Limb (tissue), 2 donors: ENCODE measurements around the gene CCDC88C.

Experiments used
- DNase-seq, 2 donors: peaks; one replicate each; pipeline ENCODE4 v3.0.0-alpha.2; 2016; ENCODE audit errors: extremely low spot score in 2 of 2

The CCDC88C gene

DNA sequence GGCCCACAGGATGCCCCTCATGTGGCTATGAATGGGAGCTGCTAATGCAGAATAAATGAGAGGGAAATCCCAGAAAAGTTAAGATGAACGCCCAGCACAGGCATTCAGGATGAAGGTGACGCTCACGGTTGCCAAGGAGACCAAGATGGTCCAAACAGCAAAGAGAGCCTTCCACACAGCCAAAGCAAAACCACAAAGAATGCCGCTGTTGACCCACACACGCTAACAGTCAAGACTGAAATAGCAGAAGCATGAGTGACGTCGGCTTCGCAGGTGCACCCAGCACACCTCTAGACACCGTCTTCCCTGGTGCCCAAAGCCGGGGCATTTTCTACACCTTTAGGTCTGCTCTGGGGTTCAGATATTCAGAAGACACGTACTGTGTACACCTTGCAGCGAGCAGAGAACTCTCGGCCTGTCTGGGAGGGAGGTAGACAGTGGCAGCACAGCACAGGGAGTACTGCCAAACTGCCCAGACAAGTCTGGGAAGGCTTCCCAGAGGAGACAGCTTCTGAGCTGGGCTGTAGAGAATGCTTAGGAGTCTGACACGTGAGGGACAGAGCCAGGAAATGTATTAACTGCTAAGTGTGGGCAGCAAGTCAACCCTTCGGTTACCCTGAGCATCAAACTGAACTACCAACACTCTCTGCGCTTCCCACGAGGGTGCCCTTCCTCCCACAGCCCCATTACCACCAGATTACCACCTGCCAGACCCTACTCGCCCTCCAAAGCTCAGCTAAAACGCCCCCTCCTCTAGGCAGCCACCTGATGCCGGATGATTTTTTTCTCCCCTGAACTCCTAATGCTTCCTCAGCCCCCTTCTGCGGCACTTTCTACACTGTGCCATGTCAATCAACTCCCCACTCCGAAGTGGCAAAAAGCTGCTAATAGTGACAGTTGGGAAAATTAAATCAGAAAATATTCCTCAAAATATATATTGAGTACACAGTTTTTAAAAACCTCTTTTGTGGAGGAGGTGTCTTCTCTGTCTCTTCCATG, 50.1 kb downstream of the CCDC88C start:
- no peak for DNase-seq

DNA sequence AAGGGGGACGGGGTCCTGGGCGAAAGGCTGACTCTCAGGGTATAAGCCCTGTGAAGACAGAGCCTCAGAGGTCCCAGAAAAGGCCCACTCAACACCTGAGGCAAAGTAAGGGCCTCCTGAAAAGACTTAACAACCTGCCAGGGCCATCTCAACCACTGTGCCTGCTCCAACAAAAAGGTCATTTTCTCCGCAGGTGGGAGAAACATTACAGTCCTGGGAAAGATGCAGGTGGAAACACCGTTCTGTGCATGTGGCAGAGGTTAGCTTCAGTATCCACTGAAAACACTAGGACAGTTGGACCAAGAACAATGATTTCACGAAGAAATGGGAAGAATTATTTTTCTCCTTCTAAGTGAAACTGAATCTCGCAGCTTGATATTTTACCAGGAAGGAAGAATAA, 50.9 kb downstream of the CCDC88C start:
- no peak for DNase-seq

DNA sequence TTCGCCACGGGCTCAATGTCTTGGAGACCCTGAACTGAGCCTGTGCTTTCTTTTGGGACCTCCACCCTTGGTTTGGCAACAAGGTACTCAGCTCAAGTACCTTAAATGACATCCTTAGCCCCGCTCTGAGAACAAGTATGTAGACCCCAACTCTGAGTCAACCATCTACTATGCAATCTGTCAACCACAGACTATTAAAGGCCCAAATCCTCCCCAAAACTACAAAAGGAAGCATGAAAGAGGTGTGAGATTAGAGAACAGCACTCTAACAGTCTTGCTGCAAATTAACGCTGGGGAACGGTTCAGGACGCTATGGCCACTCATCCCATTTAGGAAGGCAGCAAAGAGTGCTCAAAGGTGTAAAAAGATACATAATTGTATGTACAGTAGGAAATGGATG, 52.1 kb downstream of the CCDC88C start:
- DNase-seq = no peak

DNA sequence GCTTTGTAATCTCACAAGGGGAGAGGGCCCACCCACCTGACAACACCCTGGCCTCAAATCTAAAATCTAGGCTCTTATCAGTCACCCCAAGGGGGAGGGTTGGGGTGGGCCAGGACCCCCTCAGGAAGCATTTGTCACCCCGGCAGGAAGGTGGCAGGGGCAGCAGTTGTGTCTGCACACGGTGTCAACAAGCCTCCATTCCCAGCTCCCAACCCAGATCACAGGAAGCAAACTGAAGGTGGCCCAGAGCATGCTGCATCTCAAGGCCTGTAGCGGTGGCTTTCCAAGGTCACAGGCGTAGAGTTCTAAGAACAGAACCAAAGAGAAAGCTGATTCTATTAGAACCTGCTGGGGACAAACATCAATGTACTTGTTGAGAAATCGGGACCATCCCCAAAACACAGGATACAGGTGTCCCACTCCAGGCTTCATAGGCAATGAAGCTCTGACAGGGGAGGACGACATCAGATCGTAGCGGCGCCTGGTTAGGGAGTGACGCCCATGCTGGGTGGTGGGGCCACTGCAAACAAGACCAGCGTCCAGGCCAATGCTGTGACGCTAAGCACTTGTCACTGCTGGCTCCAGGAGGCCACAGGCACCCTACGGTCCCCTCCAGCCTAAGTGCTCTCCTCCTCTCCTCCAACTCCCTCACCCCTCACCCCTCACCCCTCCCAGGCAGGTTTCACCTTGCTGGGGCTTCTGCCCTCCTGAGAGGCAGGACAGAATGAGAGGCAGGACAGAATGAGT, 52.9 kb downstream of the CCDC88C start:
- no peak for DNase-seq

- DNase-seq = no peak
Observed at GRCh38 chr14:91363776-91364523, 53.7 kb downstream of the CCDC88C start.

GRCh38 chr14:91361233-91361811, 56.3 kb downstream of the CCDC88C start:
- DNase-seq = no peak

DNA sequence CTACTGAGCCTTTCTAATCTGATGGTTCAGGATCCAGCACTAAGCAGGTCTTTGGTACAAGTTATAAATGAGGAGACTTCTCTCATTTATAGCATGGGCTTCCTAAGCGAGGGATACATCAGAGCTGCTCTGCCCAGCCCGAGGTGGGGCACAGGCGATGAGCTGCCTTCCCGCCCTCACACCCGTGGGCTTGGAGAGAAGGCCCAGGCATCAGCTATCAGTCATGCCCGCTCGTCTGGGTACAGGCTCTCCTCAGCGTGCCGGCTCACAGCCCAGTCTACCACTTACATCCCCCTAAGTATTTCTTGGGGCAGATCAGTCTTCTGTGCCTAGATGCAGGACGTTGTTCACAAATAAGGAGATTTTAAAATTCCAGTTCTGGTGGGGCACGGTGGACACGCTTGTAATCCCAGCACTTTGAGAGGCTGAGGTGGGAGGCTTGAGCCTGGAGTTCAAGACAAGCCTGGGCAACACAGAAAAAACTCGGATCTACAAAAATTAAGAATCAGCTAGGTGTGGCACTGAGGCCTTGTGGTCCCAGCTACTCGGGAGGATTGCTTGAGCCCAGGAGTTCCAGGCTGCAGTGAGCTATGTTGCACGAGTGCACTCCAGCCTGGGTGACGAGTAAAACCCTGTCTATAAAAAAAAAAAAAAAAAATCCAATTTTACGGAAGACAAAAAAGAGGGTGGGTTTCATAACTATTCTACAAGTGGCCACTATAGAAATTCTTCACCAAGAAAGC, 57.0 kb downstream of the CCDC88C start:
- DNase-seq = no peak

GRCh38 chr14:91358654-91359220, 58.9 kb downstream of the CCDC88C start:
- DNase-seq = no peak

DNA sequence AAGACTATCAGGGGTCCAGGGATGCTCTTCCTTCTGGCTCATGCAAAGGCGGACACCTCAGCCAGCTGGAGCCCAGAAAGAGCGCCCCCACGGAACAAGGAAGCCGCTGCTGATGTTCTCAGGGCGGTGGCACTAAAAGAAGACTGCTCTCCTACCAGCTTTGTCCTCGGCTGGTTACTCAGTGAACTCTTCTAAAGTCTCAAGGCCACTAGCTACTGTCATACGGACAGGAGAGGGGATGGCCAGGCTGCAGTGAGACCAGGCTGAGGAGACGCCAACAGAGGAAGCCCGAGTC, 59.6 kb downstream of the CCDC88C start:
- DNase-seq = no peak

DNA sequence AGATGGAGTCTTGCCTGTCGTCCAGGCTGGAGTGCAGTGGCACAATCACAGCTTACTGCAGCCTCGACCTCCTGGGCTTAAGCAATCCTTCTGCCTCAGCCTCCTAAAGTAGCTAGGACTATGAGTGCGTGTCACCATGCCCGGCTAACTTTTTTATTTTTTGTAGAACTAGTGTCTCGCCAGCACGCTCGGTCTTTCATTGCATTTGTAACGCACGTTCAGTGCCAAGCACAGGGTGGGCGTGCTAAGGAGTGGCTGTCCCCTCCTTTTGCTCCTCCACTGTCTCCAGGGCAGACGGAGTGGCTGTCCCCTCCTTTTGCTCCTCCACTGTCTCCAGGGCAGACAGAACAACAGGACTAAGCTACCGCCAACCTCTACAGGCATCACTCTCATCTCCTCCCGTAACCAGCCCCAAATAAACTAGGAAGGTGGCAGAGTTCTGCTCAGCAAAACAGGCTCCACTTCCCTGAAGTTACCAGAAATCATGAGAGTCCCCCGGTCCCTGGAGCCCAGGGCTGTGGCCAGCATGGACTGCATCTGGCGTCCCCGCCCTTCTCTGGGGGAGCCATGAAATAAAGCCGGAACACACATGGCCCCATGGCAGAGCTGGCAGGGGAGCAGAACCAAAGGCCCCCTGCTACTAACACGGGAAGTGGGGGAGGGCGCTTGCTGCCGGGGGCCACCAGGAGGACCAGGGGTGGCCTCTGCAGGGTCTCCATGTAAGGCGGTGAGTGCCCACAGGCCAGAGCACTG, 60.2 kb downstream of the CCDC88C start:
- no peak for DNase-seq

DNA sequence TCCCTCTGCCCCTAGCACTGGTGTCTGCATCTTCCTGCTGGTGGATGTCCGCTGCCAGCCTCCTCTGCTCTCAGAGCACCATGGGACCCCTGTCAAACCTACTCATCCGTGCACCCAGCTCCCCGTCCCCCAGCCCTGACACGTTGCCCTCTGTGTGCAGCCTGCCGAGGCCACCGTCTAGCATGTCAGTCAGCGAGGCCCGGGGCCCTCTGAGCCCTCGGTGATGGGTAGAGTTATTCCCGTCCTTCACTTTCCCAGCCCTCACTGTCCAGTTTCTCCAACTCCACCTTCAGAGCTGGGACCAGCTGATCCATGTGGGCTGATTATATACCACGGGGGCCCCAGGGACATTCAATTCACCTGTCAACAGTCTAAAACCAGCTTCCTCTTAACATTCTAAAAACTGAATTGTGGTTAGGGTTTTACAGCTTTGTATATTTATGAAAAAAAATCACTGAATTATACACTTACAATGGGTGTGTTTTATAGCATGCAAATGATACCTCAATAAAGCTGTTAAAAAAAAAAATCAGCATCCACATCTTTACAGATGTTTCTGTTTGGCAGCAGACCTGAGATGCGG, 61.3 kb downstream of the CCDC88C start:
- DNase-seq = no peak

DNA sequence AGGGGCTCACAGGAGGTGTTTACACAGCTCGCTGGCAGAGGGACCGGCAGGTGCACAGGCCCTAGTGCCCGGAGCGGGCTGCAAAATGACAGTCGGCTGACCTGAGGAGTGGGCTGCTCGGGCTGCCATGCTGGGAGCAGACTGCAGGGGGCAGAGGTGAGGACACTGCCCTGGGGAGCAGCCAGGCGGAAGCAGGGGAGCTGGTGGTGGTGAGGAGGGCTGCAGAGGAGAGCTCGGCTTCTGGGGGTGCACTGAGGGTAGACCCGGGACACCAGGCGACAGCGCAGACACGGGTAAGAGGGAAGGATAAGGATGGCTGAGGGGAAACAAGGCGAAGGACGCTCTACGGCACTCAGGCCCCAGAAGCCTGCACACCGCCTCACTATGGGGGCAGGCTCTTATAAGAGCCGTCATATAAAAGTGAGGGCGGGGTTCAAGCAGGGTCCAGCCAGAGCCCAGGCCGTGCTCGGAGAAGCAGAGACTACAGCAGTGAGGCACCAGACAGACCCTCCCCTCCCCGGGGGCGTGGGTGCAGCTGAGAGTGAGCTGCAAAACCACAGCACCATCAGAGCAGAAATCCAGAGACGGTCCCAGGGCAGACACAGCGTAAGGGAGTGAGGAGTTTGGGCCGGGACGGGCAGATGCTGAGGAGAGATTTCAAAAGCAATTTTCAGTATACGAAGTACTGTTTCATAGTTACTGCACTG, 62.5 kb downstream of the CCDC88C start:
- DNase-seq = no peak

DNA sequence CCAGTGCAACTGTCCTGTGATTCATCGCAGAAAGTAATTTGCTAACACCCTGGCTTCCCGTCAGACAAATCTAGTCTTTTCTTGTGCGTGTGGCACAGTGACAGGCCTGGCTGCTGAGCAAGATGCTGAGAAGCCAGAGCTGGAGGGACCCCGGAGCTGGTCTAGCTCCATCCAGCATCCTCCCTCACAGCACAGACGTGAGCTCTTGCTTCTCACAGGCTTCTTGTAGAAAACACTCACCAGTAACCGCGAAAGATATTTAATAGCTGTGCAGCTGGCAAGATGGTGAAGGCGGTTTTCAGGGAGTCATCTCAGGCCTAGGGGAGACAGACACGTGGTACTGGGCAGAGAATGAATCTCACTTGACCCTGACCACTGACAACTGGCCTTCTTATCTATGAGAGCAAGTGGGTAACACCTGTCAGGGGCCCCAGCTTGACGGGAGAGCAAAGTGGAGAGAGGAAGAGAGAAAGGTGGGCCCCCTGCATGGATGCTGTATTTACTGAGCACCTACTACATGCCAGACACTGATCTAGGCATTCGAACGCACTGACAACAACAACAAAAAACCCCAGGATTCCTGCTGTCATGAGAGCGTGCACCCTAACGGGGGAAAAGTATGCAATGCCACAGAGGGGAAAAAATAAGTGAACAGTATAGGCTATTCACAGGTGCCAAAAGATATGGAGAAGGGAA, 63.3 kb downstream of the CCDC88C start:
- no peak for DNase-seq

DNA sequence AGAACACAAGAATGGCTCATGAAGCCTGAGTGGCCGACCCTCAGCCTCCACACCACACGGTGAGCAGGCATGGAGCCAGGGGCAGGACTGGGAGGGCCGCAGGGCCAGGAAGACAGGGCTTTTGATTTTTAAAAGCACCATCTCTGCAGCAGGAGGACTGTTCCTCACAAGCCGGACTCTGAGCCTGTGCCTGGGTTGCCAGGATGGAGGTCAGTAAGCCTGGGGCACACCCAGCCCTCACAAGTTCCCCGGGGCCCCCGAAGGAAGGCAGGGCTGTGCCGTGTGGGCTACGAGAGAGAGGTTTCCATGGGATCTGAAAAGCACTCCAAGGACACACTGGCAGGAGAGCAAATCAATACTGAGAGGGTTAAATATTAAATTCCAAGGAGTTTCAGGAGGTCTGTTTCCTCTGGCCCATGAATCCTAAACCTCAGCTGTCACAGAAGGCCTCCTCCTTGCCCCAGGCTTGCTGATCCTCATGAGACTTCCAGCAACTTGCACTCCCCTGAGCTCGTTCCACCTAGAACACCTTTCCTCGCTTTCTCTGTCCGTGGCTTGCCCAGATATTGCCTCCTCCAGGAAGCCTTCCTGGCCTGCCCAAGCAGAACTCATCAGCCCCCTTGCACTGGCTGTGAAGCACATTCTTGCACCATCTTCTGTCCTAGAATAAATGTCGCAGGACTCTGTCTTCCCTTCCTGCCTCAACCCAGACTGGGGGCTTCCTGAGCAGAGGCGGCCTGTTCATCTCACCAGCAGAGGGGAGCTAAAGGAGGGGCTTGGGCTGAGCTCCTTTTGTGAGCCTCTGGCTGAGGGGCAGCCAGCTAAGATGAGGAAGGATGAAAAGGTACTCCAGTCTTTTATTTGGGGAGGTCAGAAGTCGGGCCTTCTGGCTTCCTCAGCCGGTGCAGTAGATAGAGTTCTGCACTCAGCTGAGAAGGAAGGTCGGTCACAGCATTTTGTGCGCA, 64.6 kb downstream of the CCDC88C start:
- DNase-seq = no peak

DNA sequence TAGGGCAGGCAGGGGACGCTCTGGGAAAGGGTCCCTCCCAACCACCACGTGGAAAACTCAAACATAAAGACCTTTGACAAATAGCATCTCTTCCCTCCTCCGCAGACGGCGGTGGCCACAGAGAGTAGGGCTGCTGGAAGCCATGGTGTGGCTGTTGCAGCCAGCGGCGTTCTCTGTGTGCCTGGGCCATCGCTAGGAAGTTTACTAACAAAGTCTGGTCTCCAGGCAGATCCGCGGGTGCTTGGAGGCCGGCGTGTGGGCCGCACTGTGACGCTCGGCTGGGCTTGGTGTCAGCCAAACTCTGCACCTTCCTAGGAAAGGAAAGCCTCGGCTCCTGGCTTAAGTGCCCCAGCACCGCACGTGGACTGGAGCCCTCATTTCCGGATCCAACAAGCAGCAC, 65.6 kb downstream of the CCDC88C start:
- DNase-seq = peak in 1 of 2 donors; percentile 59

DNA sequence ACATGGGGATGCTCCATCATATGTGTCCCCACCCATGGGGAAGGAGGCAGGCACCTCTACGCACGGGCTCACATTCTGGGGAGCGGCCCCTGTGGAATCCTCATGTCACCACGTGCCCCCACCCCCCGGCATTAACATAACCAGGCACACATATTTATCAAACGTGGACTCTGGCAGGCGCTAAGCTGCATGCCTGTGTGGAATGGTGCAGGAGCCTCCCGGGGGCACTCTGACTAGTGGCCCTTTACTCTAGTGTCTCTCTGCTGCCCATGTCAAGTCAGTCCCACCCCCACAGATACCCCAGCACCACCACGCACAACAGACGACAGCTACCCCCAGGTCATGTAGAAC, 66.1 kb downstream of the CCDC88C start:
- DNase-seq = no peak

- no peak for DNase-seq
Observed at GRCh38 chr14:91350813-91351511, 66.7 kb downstream of the CCDC88C start.
